ENCODE measurements around the gene KCNIP3. TPM values are rescaled to one million over a fixed set of nuclear protein-coding genes. Genes with fewer than 3 reads are reported as not detected.
A peak's percentile ranks its signal among the peaks of the same experiment; 100 is the strongest.

The KCNIP3 gene
- total RNA-seq, 2 experiments from 2014 or later = 0.52 TPM; not detected in 1

DNA sequence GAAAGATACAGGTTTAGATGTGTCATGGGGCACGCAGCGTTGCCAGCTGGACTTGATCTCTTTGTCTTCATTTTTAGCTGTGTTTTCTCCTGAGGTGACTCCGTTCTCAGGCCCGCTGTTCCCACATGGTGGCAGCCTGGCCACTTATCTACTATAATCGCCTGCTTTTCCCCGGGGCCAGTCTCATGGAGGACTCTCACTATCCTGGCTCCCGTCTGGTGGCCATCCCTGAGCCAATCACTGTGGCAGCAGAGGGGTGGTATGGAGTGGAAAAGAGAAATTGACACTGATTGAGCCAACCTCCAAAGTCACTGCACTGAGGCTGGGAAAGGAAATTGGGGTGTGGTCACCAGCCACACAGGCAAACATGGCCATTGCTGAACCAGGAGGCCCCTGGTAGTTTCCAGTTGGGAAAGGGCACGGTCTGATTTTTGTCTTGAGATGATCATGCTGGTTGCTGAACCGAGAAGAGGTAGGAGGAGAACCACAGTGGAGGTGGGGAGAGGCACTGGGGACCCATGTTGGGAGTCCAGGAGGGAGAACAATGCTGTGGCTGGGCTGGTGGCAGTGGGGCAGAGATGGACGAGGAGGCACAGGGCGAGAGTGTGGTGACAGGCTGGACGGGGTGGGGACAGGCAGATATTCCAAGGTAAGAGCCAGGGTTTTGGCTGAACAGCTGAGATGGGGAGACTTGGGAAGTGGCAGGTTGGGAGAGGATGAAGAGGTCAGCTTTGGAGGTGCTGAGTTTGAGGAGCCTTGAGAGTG lies 45.6 kb downstream of the KCNIP3 start:
- Histone ChIP-seq H3K4me1 (ENCODE audit: insufficient read depth, low read length) (peaks cover 11% of the 10 kb centered on the region), H3K9me3 (ENCODE audit: control insufficient read depth in 1 of 2, insufficient read depth in 1 of 2, low read length in 2 of 2) (peaks cover 0 to 18% of the 10 kb centered on the region in 2 experiments), H3K4me3 (ENCODE audit: low read length) (no peak overlapping the region), H3K27ac (ENCODE audit: low read depth in 1 of 2, low read length in 2 of 2) (no peak overlapping the region), H3K27me3 (ENCODE audit: control insufficient read depth in 1 of 2, insufficient read depth in 2 of 2, low read length in 2 of 2) (peaks cover 39 to 40% of the 10 kb centered on the region in 2 experiments), H3K36me3 (ENCODE audit: insufficient read depth, low read length) (no peaks in the 10 kb centered on the region)
- ChIA-PET POLR2A (no interaction called here), CTCF (no interaction called here)
- Mint-ChIP-seq H3K36me3 (ENCODE audit: low read depth) (no peaks in the 10 kb centered on the region), H3K27ac (no peak overlapping the region), H3K9me3 (no peaks in the 10 kb centered on the region), H3K4me3 (no peak overlapping the region), H3K4me1 (ENCODE audit: low read depth) (no peaks in the 10 kb centered on the region), H3K27me3 (peaks cover 55% of the 10 kb centered on the region)
- intact Hi-C loops (cut with DNase I, micrococcal nuclease) = no loop called here
- ATAC-seq (ENCODE audit: poor library complexity) (no peak), DNase-seq (peak in 1 of 14 experiments; percentile 14)
- TF ChIP-seq, protein P1, sequence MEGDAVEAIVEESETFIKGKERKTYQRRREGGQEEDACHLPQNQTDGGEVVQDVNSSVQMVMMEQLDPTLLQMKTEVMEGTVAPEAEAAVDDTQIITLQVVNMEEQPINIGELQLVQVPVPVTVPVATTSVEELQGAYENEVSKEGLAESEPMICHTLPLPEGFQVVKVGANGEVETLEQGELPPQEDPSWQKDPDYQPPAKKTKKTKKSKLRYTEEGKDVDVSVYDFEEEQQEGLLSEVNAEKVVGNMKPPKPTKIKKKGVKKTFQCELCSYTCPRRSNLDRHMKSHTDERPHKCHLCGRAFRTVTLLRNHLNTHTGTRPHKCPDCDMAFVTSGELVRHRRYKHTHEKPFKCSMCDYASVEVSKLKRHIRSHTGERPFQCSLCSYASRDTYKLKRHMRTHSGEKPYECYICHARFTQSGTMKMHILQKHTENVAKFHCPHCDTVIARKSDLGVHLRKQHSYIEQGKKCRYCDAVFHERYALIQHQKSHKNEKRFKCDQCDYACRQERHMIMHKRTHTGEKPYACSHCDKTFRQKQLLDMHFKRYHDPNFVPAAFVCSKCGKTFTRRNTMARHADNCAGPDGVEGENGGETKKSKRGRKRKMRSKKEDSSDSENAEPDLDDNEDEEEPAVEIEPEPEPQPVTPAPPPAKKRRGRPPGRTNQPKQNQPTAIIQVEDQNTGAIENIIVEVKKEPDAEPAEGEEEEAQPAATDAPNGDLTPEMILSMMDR (IDR thresholded peaks at IDR 0.05) = no peak

DNA sequence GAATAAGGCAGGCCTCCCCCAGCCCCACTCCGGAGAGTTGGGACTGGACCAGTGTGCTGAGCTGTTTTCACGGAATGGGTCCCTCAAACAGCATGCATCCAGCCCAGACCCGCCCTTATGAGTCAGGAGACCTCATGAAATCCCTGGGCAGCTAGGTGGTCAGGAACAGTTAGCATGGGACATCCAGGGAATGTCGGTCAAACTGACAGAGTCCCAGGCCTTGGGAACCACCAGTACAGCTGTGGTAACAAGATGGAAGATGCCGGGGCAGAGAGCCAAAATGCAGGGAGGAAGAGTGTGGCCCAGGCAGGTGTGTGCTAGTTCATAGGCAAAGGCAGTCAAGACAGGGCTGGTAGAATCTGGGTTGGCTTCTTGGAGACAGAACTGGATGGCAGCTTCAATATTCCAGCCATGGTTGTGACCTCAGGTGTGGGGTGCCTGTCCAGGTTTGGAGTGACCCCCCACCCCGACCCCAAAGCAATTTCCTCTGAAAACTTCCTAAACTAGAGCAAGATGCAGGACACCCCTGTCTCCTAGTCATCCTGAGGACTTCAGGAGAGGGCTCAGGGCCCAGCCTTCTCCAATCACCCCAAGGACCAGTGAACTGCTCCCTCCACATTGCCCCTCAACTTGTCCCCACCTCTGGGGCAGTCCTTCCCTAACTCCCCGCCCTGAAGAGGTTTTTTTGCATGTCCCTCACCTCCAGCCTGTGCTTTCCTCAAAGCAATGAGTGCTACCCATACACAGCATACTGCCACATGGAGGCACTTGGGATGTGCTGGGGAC lies 46.5 kb downstream of the KCNIP3 start:
- no peaks in the 10 kb centered on the region for H3K9me3 Mint-ChIP-seq
- POLR2A ChIA-PET = no interaction called here
- H3K4me1 Mint-ChIP-seq (ENCODE audit: low read depth) = no peaks in the 10 kb centered on the region
- H3K4me3 Mint-ChIP-seq = no peak overlapping the region
- no peak for DNase-seq
- peaks cover 61% of the 10 kb centered on the region for H3K27me3 Mint-ChIP-seq
- peaks cover 0 to 19% of the 10 kb centered on the region in 2 experiments for H3K9me3 ChIP-seq (ENCODE audit: control insufficient read depth in 1 of 2, insufficient read depth in 1 of 2, low read length in 2 of 2)
- H3K36me3 Mint-ChIP-seq (ENCODE audit: low read depth) = no peaks in the 10 kb centered on the region
- peaks cover 11% of the 10 kb centered on the region for H3K4me1 ChIP-seq (ENCODE audit: insufficient read depth, low read length)
- TF ChIP-seq, protein P1 (IDR thresholded peaks at IDR 0.05) = no peak
- intact Hi-C loops (cut with DNase I, micrococcal nuclease) = no loop called here
- no peak overlapping the region for H3K27ac Mint-ChIP-seq
- H3K4me3 ChIP-seq (ENCODE audit: low read length) = no peak overlapping the region
- no peak for ATAC-seq (ENCODE audit: poor library complexity)
- H3K27ac ChIP-seq (ENCODE audit: low read depth in 1 of 2, low read length in 2 of 2) = no peak overlapping the region
- H3K27me3 ChIP-seq (ENCODE audit: control insufficient read depth in 1 of 2, insufficient read depth in 2 of 2, low read length in 2 of 2) = peaks cover 45% of the 10 kb centered on the region in 2 experiments
- CTCF ChIA-PET = interaction anchor here (0.6 kb wide), 1 partner anchor 80 kb away, joined by 3 read pairs; no protein-coding TSS in a partner anchor
- H3K36me3 ChIP-seq (ENCODE audit: insufficient read depth, low read length) = no peaks in the 10 kb centered on the region

DNA sequence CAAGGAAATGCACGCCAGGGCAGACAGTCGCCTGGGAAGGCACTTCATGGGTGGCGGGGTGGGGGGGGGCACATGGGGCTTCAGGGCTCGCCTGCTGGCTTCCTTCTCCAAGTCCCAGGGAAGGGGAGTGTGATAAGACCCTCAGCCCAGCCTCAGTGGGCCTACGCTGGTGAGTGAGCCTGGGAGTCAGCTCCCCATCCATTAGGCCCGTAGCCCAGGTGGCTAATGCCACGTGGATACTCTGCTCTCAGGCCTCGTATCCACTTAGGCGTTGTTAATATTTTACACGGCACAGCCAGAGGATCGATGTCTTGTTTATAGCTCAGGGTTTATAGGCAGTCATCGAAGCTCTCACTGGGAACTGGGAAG lies 47.1 kb downstream of the KCNIP3 start:
- Mint-ChIP-seq H3K27me3 (peaks cover 61% of the 10 kb centered on the region), H3K36me3 (ENCODE audit: low read depth) (no peaks in the 10 kb centered on the region), H3K27ac (no peak overlapping the region), H3K9me3 (no peaks in the 10 kb centered on the region), H3K4me1 (ENCODE audit: low read depth) (no peaks in the 10 kb centered on the region), H3K4me3 (no peak overlapping the region)
- ATAC-seq (ENCODE audit: poor library complexity) (no peak), DNase-seq (peak in 1 of 14 experiments; percentile 16)
- no peak overlapping the region for H3K27ac ChIP-seq (ENCODE audit: low read depth in 1 of 2, low read length in 2 of 2)
- peaks cover 45 to 51% of the 10 kb centered on the region in 2 experiments for H3K27me3 ChIP-seq (ENCODE audit: control insufficient read depth in 1 of 2, insufficient read depth in 2 of 2, low read length in 2 of 2)
- H3K9me3 ChIP-seq (ENCODE audit: control insufficient read depth in 1 of 2, insufficient read depth in 1 of 2, low read length in 2 of 2) = peaks cover 0 to 19% of the 10 kb centered on the region in 2 experiments
- H3K4me3 ChIP-seq (ENCODE audit: low read length) = no peak overlapping the region
- TF ChIP-seq, protein P1 (IDR thresholded peaks at IDR 0.05) = no peak
- ChIA-PET POLR2A (no interaction called here), CTCF (interaction anchor here (0.6 kb wide), 1 partner anchor 81 kb away, joined by 3 read pairs; no protein-coding TSS in a partner anchor)
- peaks cover 11% of the 10 kb centered on the region for H3K4me1 ChIP-seq (ENCODE audit: insufficient read depth, low read length)
- intact Hi-C loops (cut with DNase I, micrococcal nuclease) = no loop called here
- H3K36me3 ChIP-seq (ENCODE audit: insufficient read depth, low read length) = no peaks in the 10 kb centered on the region

All from CD4-positive, alpha-beta T cell (primary cell).